NCI-H128 (cell line): ENCODE data around the gene NRXN2.

Experiments
- DNase-seq: peaks from one replicate; lab custom pipeline; 2025; ENCODE audit not compliant: unreplicated experiment; lab: John Stamatoyannopoulos, UW

Gene NRXN2

DNA sequence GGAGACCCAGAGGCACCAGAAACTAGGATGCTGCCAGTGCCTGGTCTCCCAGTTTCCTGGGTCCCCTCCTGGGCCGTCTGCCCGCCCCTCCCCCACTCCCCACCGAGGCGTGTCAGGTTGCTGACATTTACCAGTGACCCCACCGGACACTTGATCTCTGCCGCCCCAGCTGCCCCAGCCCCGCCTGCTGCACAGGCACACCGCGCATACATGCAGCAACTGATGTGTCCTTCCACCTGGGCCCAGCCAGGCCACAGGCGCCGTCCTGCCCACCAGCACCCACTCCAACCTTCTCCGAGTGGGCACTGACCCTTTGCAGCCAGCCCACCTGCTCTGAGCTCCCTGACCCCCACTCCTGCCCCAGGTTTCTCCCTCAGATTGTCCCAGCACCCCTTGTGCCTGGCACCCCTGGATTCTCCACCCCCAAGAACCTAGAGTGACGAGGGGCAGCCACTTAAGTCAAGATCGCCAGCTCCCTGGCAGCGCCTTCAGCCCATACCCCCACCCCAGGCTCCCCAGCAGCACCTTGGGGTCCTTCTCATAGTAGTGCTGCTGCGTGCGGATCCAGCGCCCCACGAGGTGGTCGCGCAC, 36.2 kb upstream of the NRXN2 start:
- no peak for DNase-seq

DNA sequence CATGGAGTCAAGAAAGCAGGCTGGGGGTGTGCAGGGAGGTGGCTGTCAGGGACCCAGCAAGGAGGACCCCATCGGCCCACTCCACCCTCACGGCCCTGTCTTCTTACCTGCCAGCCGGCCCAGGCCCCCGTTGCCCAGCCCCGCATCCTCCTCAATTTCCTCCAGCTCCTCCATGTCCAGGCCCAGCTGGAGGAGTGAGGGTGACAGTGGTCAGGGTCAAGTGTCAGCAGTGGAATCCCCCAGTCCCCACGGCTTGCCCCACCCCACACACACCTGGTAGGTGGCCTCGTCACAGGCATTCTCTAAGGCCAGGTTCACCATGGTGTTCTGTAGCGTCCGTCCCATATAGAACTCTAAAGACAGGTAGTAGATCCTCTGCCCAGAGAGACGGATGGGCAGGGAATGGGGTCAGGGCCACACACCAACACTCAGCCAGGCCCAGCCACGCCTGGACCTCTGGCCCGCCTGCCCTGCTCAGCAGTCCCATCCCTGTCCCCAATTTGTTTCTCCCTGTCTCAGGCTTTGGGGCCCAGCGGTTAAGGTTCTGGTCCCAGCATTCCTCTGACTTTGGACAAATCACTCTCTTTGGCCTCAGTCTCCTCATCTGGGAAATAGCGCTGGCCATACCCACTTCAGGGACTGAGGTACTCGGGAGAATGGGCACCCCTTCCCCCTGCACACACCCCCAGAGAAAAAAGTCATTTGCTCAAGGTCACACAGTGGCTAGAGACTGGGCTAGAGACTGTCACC, 35.5 kb upstream of the NRXN2 start:
- no peak for DNase-seq

DNA sequence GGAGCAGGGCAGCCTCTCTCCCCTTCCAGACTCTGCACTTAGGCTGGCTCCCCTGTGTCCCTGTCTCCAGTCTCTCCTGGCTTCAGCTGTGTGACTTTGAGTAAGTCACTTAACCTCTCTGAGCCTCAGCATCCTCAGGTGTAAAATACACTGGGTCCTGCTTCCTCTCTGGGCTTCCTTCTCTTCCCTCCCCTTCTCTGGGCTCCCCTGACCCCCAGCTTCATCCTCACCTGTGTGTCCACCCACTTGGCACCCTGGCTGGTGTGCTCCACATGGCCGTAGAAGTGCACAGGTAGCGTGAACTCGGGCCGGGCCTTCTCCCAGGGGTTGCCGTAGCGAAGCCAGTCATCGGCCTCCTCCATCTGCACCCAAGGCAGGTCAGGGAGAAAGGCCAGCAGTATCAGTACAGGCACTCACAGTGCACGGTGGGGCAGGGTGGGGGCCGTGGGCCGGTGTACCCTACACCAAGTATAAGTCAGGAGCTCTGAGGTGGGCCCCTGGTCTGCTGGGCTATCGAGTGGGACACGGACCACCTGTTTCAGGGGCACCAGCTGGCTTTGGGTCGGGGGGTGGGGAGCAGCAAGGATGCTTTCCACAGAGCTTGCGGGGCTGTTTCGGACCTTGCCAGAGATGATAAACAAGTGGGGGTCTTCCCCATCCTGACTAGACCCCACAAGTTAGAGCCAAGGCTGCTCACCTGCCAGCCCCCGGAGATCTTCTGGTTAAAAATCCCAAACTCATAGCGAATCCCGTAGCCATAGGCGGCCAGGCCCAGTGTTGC, 34.7 kb upstream of the NRXN2 start:
- DNase-seq = no peak

DNA sequence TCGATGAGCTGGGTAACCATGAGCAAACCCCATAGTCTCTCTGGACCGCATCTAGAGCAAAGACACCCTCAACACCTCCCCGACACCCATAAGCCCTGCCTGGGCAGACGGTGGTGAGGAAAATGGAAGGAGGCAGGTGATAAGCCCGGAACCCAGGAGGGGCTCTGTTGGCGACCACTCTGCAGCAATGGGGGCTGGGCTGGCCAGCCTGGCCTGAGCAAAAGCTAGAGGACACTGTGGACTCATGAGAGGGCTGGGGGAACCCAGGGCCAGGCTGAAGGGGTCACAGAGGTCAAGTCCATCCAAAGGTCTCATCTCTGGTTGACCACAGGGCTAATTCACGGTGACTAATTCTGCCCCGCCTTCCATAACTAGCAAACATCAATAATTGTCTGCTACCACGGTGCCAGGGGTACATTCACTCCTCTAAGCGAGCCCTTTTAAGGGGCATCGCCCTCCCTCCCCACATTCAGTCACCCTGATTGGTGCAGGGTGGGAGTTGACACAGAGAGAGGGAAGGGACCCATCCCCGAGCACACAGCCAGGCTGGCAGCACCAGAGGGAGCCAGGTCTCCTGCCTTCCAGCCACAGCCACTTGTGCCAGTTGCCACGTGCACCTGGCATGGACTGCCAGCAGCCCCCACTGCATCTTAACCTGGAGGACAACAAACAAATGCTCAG, 32.8 kb upstream of the NRXN2 start:
- DNase-seq = no peak

DNA sequence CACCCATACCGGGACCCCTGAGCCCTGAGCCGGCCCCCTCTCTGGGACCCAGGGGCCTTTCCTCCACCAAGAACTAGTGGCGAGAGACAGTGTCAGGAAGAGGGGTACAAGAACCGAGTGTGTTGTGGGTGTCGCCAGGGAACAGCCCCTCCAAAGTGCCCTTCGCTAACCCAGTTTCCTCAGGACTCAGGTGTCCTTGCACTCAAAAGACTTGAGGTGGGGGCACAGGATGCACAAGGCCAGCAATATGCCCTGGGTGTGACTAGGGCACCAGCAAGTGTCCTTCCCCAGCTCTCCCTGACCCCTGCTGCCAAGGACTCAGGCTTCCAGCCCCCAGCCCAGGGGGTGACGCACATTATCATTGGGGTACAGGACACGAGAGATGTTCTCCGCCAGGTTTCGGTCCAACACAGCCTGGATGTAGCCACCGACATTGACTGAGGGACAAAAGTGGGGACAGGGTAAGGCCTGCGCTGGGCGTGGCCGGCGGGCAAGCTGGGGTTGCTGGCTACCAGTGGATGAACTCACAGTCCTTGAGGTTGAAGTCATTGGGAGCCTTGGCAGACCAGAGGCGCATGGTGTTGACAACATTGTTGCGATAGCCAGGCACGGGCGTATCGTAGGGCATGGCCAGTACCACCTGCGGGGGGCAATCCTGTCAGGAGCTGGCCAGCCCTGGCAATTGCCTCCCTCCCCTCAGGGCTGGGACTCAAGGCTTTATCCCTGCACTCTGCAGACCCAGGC, 32.1 kb upstream of the NRXN2 start:
- DNase-seq = no peak

DNA sequence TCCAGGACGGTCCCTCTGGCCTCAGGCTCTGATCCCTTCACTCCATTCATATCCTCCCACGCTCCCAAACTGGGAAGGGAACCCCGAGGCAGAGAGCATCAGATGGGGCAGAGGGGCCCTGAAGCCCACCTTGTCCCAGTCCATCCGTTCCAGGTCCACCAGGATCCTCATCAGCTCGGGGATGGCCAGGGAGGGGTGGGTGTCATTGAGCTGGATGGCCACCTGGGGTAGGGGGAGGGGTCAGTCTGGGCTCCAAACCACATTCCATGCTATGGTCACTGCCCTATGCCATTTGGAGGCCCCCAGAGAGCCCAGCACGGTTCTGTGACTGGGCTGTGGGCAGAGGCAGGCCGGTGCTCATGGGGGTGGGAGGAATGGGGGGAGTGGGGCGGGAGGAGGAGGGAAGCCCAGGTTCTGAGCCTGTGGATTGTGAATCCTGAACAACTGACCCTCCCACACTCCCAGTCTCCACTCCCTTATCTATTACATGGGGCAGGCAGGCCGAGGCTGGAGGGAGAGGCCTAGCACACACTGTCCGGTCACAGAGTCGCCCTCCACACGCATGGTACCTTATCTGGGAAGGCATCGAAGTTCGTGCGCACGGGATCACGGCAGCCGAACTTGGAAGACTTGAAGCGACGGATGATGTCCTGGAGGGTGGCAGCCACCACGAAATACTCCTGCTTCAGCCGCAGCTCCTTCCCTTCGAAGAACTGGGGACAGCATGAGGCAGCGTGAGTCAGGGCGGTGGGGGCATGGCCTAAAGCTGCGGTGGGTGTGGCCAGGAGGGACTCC, 31.3 kb upstream of the NRXN2 start:
- no peak for DNase-seq

DNA sequence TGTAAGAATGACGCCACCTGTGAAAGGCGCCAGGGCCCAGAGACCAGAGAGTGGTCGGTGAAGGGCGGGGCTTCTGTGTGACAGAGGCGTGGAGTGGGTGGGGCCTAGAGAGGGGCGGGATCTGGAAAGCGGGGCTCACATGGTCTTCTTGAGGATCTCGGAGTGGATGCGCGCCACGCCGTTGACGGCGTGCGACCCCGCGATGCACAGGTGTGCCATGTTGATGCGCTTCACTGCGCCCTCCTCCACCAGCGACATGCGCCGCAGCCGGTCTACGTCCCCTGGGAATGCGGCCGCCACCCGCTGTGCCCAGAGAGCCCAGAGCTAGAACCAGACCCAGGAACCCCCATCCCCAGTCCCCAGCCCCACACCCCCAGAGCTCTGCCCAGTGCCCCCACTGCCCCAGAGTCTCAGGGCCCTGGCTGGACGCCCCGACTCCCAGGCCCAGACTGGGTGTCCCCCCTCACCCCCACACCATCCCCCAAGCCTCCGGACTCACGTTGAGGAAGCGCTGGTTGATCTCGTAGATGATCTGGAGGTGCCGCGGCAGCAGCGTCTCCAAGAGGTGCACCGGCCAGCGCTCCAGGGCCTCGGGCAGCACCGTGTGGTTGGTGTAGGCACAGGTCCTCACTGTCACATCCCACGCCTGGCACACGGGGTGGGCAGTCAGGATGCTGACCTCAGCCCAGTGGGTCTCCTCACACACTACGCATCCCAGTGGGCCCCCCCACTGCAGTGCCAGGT, 30.6 kb upstream of the NRXN2 start:
- DNase-seq = no peak

DNA sequence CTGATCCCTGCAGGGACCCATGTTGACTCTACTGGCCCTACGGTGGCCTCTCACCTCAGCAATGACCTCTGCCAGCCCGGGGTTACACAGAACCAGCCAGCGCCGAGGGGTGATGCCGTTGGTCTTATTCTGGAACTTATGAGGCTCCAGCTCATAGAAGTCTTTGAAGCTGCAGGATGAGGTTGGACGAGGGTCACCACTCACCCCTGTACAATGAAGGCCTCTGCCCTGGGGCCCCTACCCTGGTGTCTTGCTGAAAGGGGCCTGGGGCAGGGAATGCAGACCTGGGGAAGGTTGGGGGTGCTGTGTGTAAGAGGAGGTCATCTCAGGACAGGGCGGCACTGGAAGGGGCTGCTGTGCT, 30.0 kb upstream of the NRXN2 start:
- DNase-seq = no peak

DNA sequence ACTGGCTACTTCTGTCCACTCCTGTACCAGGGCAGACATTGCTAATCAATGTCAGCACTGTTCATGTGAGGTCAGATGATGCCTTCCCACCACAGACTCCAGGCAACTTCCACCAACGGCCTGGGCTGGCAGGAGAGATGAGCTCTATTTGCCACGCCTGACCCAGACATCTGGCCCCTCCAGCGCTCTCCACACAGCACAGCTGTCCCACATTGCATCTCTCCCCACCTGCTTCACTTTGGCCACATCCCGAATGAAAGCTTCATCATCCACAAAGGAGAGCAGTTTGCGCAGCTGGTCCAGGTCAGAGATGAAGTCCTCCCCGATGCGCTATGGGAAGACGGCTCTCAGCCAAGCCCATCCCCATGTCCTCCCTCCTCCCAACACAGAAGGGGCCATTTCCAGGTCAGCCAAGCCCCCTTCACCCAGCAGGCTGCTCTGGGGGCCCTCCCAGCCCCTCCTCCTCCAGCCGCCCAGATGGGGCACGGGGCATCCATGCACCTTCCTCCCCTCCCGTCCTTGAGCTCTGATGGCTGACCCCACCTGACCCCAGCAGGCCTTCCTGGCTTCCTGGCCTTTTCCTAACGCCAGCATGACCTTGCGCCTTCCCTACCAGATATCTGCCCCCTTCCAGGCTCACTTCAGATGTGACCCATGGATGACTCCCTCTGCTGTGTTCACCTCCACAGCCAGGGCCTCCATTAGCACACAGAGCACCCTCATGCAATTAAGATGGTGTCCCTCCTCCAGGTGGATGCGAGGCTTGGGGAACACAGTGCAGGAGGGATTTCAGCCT, 29.4 kb upstream of the NRXN2 start:
- DNase-seq = no peak

DNA sequence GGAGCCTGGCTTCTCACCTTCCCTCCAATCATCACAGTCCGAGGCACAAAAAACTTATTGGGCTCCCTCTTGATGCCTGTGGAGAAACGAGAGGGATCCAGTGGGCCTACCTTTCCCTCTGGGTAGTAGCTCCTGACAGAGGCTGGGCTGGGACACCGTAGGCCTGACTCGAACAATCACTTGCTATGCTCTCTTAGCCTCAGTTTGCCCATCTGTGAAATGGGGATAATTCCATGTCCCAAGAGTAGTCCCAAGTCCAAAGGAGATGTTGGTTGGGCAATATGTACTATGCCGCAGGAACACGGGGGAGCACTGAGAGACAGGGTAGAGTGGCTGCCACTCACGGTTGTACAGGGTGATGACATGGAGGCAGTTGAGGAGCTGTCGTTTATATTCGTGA, 28.6 kb upstream of the NRXN2 start:
- DNase-seq = no peak

DNA sequence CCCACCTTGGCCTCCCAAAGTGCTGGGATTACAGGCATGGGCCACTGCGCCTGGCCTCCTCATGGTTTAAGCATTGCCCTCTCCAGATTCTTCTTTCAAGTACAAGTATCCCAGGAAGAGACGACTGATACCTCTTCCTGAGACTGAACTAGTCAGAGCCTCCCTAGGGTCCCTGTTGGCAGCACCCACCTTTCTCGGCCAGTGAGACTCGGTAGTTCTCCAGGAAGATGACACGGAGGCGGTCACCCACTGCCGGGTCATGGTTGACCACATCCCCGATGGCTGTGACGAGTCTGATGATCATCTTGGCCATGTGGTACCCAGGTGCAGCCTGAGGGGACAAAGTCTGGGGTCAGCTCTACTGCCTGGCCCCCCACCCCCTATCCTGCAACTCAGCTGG, 28.1 kb upstream of the NRXN2 start:
- DNase-seq = no peak

DNA sequence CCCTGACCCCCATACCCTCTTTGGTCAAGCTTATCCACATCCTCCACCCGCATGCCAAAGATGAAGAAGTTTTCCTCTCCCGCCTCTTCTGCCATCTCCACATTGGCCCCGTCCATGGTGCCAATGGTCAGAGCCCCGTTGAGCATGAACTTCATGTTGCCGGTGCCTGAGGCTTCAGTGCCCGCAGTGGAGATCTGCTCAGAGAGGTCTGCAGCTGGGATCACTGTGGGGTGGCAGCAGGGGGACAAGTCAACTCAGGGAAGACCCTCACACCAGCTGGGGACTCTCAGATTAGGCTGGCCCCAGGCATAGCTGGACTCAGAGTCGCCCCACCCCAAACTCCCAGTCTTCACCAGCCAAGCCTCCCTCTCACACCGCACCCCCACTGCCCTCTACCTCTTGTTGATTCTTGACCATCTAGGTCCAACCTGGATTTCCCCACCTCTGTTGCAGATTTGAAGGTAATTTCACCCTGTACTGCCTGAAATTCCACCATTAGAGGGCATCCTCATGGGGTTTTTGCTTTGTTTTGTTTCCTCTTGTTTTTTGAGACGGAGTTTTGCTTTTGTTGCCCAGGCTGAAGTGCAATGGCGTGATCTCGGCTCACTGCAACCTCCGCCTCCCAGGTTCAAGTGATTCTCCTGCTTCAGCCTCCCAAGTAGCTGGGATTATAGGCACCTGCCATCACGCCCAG, 27.5 kb upstream of the NRXN2 start:
- no peak for DNase-seq

DNA sequence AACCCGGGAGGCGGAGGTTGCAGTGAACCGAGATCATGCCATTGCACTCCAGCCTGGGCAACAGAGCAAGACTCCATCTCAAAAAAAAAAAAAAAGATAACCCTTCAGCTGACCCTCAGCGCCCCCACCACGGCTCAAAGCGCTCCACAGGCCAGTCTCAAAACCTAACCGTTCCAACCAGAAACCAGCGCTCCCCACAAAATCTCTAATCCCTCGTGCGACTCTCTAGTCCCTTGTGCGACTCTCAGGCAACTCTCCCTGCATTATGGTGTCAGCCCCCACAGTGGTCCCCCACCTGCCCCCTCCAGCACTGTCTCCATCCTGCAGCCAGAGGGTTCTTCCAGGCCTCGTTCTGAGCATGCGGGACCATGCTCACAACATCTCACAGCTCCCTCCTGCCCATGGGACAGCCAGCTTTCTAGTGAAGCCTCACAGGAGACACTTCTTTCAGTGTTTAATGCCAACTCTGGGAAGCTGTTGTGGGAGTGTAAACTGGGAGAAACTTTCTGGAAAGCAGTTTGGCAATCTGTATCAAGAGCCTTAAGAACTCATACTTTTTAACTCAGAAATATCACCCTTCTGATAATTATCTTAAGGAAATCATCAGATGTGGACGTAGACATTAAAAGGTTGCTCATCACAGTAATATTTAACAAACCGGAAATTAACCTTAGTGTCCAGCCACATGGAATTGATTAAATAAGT, 25.1 kb upstream of the NRXN2 start:
- DNase-seq = no peak

DNA sequence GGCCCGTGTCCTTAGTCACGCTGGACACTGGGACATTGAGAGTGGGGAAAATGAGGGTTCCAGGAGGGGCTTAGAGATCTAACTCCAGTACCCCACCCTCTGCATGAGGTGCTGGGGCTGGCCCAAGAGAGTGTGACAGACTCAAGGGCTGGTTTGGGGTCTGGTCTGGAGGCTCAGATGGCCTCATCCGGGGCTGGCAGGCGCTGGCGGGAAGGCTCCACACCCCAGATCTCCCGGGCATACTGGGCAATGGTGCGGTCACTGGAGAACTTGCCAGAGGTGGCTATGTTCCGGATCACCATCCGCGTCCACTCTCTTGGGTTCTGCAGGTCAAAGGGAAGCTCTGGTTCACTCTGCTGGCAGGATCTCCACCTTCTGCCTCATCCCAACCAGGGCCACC, 23.5 kb upstream of the NRXN2 start:
- DNase-seq = no peak

DNA sequence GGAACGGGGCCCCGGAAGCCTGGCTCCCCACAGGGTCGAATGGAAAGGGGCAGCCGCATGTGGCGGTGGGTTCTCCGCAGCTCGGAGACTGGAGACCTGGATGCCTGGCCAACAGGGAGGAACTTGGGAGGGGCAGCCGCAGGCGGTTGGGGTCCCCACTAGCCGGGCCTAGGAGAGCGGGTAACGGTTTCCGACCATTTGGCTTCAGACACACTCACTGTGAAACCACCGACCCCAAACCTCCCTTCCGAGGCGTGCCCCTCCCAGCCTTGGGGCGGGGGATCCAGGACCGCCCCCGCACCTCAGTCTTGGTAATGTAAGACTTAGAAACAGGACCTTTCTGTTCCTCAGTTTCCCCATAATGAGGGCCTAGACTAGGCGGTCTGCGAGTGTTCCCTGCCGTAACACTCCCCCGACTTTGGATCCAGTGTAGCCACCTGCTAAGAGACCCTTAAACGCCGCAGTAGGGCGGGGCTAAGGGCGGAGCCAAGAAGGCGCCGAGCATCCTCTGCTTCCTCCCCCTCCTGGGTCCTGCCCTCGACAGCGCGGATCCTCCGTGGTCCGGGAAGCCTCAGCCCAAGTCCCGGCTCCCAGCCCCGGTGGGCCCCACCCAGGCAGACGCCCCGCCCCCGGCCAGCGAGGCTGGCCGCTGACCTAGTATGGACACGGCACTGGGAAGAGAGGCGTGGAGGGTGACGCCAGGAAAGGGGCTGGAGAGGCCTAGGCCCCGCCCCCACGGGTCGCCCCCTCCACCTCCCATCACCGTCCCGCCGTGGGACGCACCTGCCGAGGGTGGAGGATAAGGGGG, 22.7 kb upstream of the NRXN2 start:
- no peak for DNase-seq

DNA sequence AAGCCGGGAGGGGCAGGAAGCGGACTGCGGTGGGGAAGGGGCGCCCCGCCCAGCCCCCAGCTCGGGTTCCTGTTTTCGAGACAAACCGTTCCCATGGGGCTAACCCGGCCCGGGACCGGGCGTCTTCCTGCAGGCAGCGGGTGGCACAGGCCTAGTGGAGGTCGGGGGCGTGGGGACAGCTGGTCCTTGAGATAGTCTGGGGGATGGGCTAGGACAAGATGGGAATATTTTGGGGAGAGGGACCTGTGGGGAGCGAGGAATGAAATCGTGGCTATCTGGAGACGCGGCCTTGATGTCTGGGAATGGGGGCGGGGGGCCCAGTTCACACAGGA, 22.2 kb upstream of the NRXN2 start:
- DNase-seq = no peak
